AG04450 (cell line): ENCODE data around the gene CLDN9. TPM values are rescaled to one million over a fixed set of nuclear protein-coding genes. Genes with fewer than 3 reads are reported as not detected.

Source experiments
- CTCF ChIA-PET: fragments of 300-600, 350-600 bp; formaldehyde crosslinking; extraction: SDS; loops from one replicate; lab custom pipeline; 2022; ENCODE audit warnings: antibody characterized with exemption, inconsistent platforms; lab: Charles Lee
- POLR2A ChIA-PET: fragments of 350-600 bp; formaldehyde crosslinking; extraction: SDS; loops from one replicate; lab custom pipeline; 2021; ENCODE audit warnings: antibody characterized with exemption, inconsistent platforms; lab: Yijun Ruan, JAX
- DNase-seq: peaks from one replicate; pipeline ENCODE4 v3.0.0-alpha.2; 2011; ENCODE audit warnings: low read depth, low spot score
- H3K27ac ChIP-seq: one replicate; pipeline ENCODE4 v1.5.1; 2012; ENCODE audit warnings: low read depth, low read length, control low read depth
- H3K27me3 ChIP-seq: one replicate; pipeline ENCODE4 v1.6.0; 2012; ENCODE audit warnings: low read length; ENCODE audit not compliant: control insufficient read depth, insufficient read depth
- H3K4me3 ChIP-seq: 2 replicates; pipeline ENCODE4 v1.5.1; 2011; ENCODE audit warnings: mild to moderate bottlenecking, low read depth, low read length, control low read depth
- H3K9me3 ChIP-seq: 2 replicates; pipeline ENCODE4 v1.5.1; 2012; ENCODE audit warnings: low read length; ENCODE audit not compliant: control insufficient read depth, insufficient read depth
- CTCF ChIP-seq: IDR thresholded peaks from 2 replicates; pipeline ENCODE4 v1.5.1; 2011; ENCODE audit warnings: low read depth, low read length, control low read depth, inconsistent platforms
- polyA plus RNA-seq: library from polyadenylated mRNA; depleted of rRNA; stranded (reverse); fragments of >200 nt; gene quantifications from 2 replicates; pipeline ENCODE4 v1.2.3, GENCODE V29; 2011

Gene CLDN9
- polyA plus RNA-seq, 1 experiment, result not detected

GRCh38 chr16:2971985-2972784 is 40.5 kb upstream of the CLDN9 start:
- Histone ChIP-seq H3K27me3 (no peaks in the 10 kb centered on the region), H3K4me3 (no peak overlapping the region), H3K27ac (no peak overlapping the region), H3K9me3 (peaks cover 4% of the 10 kb centered on the region; the same call in 1 of the 2 replicates)
- no peak for DNase-seq
- CTCF ChIA-PET, result interaction anchor here (1.3 kb wide), 1 partner anchor 9 kb away, joined by 3 read pairs; no protein-coding TSS in a partner anchor
- POLR2A ChIA-PET, result interaction anchor here (1.8 kb wide), 1 partner anchor 48 kb away, joined by 5 read pairs; the partner anchor contains the start of gene TNFRSF12A
- no peak for TF ChIP-seq CTCF

GRCh38 chr16:2973093-2973492 is 39.6 kb upstream of the CLDN9 start:
- no peak for TF ChIP-seq CTCF
- POLR2A ChIA-PET, result interaction anchor here (1.8 kb wide), 1 partner anchor 47 kb away, joined by 5 read pairs; the partner anchor contains the start of gene TNFRSF12A
- H3K9me3 ChIP-seq, result no peaks in the 10 kb centered on the region; the same call in 1 of the 2 replicates
- no peak overlapping the region for H3K4me3 ChIP-seq
- CTCF ChIA-PET, result interaction anchor here (1.3 kb wide), 1 partner anchor 8 kb away, joined by 3 read pairs; no protein-coding TSS in a partner anchor
- H3K27ac ChIP-seq, result no peak overlapping the region
- H3K27me3 ChIP-seq, result no peaks in the 10 kb centered on the region
- DNase-seq, result no peak

GRCh38 chr16:2973605-2974318 is 39.0 kb upstream of the CLDN9 start:
- TF ChIP-seq CTCF, result no peak
- Histone ChIP-seq H3K9me3 (no peaks in the 10 kb centered on the region; the same call in 1 of the 2 replicates), H3K27me3 (no peaks in the 10 kb centered on the region), H3K4me3 (no peak overlapping the region), H3K27ac (no peak overlapping the region)
- POLR2A ChIA-PET, result no interaction called here
- DNase-seq, result no peak
- CTCF ChIA-PET, result interaction anchor here (1.3 kb wide), 1 partner anchor 8 kb away, joined by 3 read pairs; no protein-coding TSS in a partner anchor

GRCh38 chr16:2974319-2975056 is 38.2 kb upstream of the CLDN9 start:
- ChIA-PET POLR2A (no interaction called here), CTCF (interaction anchor here (1.5 kb wide), 1 partner anchor 13 kb away, joined by 5 read pairs; no protein-coding TSS in a partner anchor)
- TF ChIP-seq CTCF, result no peak
- Histone ChIP-seq H3K27me3 (no peaks in the 10 kb centered on the region), H3K9me3 (no peaks in the 10 kb centered on the region; the same call in 1 of the 2 replicates), H3K4me3 (no peak overlapping the region), H3K27ac (no peak overlapping the region)
- no peak for DNase-seq
